Measurements from ENCODE around the gene MYEF2. TPM values are rescaled to one million over a fixed set of nuclear protein-coding genes. Genes with fewer than 3 reads are reported as not detected.

The MYEF2 gene
- total and polyA plus RNA-seq, 4 donors, result 0.07 to 1.2 (median 0.33) TPM

GRCh38 chr15:48109212-48109611, 68.9 kb downstream of the MYEF2 start (continued):
- TF ChIP-seq ZBTB33 (IDR thresholded peaks at IDR 0.05), result no peak
- TF ChIP-seq, protein P1, sequence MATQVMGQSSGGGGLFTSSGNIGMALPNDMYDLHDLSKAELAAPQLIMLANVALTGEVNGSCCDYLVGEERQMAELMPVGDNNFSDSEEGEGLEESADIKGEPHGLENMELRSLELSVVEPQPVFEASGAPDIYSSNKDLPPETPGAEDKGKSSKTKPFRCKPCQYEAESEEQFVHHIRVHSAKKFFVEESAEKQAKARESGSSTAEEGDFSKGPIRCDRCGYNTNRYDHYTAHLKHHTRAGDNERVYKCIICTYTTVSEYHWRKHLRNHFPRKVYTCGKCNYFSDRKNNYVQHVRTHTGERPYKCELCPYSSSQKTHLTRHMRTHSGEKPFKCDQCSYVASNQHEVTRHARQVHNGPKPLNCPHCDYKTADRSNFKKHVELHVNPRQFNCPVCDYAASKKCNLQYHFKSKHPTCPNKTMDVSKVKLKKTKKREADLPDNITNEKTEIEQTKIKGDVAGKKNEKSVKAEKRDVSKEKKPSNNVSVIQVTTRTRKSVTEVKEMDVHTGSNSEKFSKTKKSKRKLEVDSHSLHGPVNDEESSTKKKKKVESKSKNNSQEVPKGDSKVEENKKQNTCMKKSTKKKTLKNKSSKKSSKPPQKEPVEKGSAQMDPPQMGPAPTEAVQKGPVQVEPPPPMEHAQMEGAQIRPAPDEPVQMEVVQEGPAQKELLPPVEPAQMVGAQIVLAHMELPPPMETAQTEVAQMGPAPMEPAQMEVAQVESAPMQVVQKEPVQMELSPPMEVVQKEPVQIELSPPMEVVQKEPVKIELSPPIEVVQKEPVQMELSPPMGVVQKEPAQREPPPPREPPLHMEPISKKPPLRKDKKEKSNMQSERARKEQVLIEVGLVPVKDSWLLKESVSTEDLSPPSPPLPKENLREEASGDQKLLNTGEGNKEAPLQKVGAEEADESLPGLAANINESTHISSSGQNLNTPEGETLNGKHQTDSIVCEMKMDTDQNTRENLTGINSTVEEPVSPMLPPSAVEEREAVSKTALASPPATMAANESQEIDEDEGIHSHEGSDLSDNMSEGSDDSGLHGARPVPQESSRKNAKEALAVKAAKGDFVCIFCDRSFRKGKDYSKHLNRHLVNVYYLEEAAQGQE (IDR thresholded peaks at IDR 0.05), result no peak
- no peak for TF ChIP-seq ATF3 (IDR thresholded peaks at IDR 0.05)
- no peak for TF ChIP-seq TAF1 (conservative IDR thresholded peaks at IDR 0.05)

DNA sequence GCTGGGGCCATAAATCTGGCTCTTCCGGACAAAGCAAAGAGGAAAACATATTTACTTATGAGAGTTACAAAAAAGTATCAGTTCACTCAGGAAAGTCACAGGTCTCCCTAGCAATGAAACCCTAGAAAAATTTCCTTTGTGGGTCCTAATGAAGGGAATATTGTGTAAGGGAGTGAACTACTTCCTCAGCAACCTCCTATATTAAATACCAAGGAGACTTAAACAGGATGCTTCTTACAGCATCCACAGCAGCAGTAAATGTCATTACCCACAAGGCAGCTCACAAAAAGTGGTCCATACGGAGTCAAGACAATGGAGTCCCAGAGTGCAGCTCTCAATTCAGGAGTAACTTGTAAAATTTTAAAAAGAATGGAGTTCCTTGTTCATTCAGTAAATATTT, 72.2 kb downstream of the MYEF2 start:
- no peak overlapping the region for H3K9ac ChIP-seq (ENCODE audit: low read depth in 1 of 2, low read length in 2 of 2)
- WGBS, result 49% methylated on average over 2 of the region's 2 CpGs

More for the DNA sequence above, 72.2 kb downstream of the MYEF2 start:
- DNase-seq (ENCODE audit: low spot score), result no peak
- TF ChIP-seq SP1 (IDR thresholded peaks at IDR 0.05) (no peak), RAD21 (IDR thresholded peaks at IDR 0.05) (no peak), GABPA (IDR thresholded peaks at IDR 0.05 in 1 of 2, conservative IDR thresholded peaks at IDR 0.05 in 1 of 2) (no peak), FOXA1 (IDR thresholded peaks at IDR 0.05) (no peak), YY1 (IDR thresholded peaks at IDR 0.05) (no peak), HNF4A (conservative IDR thresholded peaks at IDR 0.05) (no peak), EGR1 (IDR thresholded peaks at IDR 0.05; ENCODE audit: low read depth in 2 of 2) (no peak), CTCF (IDR thresholded peaks at IDR 0.05; ENCODE audit: low read depth, low read length, missing input control) (no peak), NR2F2 (IDR thresholded peaks at IDR 0.05) (no peak), JUND (IDR thresholded peaks at IDR 0.05) (no peak), HNF4G (IDR thresholded peaks at IDR 0.05) (no peak), TAF1 (conservative IDR thresholded peaks at IDR 0.05) (no peak), ATF3 (IDR thresholded peaks at IDR 0.05) (no peak)
- TF ChIP-seq, protein P2, sequence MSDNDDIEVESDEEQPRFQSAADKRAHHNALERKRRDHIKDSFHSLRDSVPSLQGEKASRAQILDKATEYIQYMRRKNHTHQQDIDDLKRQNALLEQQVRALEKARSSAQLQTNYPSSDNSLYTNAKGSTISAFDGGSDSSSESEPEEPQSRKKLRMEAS (IDR thresholded peaks at IDR 0.05), result no peak
- H3K36me3 ChIP-seq (ENCODE audit: control insufficient read depth in 4 of 4, insufficient read depth in 3 of 4, low read depth in 1 of 4, low read length in 3 of 4), result no peaks in the 10 kb centered on the region
- H3K27ac ChIP-seq (ENCODE audit: low read depth in 1 of 2, low read length in 2 of 2), result no peak overlapping the region
- no peaks in the 10 kb centered on the region for H3K4me1 ChIP-seq (ENCODE audit: control insufficient read depth in 4 of 4, insufficient read depth in 4 of 4, low read length in 3 of 4)
- H3K4me3 ChIP-seq (ENCODE audit: low read depth in 1 of 3, low read length in 3 of 3), result no peak overlapping the region
- H3K9me3 ChIP-seq (ENCODE audit: control insufficient read depth in 4 of 4, low read length in 3 of 4), result no peaks in the 10 kb centered on the region
- peaks cover 0 to 6% (median 2%) of the 10 kb centered on the region in 4 donors for H3K27me3 ChIP-seq (ENCODE audit: control insufficient read depth in 4 of 4, insufficient read depth in 4 of 4, low read length in 3 of 4)

Measured in liver (tissue), 9 donors.